ENCODE results near the gene FBXO11.

FBXO11 gene

GRCh38 chr2:47833516-47833968 is 72.8 kb downstream of the FBXO11 start (continued):
- no peak for TF ChIP-seq PATZ1 (CRISPR knock-in tag; IDR thresholded peaks at IDR 0.05; ENCODE audit: borderline replicate concordance)
- TF ChIP-seq PPARA (CRISPR knock-in tag; IDR thresholded peaks at IDR 0.05; ENCODE audit: borderline replicate concordance) = no peak
- no peak for TF ChIP-seq TOX (CRISPR knock-in tag; IDR thresholded peaks at IDR 0.05; ENCODE audit: borderline replicate concordance)
- TF ChIP-seq ARNTL (CRISPR knock-in tag; IDR thresholded peaks at IDR 0.05; ENCODE audit: borderline replicate concordance, low read depth) = no peak
- TF ChIP-seq ZNF8 (CRISPR knock-in tag; IDR thresholded peaks at IDR 0.05) = no peak

- no peak for ATAC-seq
- TF ChIP-seq CSDC2 (CRISPR knock-in tag; IDR thresholded peaks at IDR 0.05) = no peak
- no peak for TF ChIP-seq PPARA (CRISPR knock-in tag; IDR thresholded peaks at IDR 0.05; ENCODE audit: borderline replicate concordance)
- TF ChIP-seq ZNF8 (CRISPR knock-in tag; IDR thresholded peaks at IDR 0.05) = no peak
- no peak for TF ChIP-seq BACH2 (CRISPR knock-in tag; IDR thresholded peaks at IDR 0.05; ENCODE audit: borderline replicate concordance)
- TF ChIP-seq ZNF70 (CRISPR knock-in tag; IDR thresholded peaks at IDR 0.05) = no peak
- TF ChIP-seq ISL1 (CRISPR knock-in tag; IDR thresholded peaks at IDR 0.05) = no peak
- TF ChIP-seq CREB5 (CRISPR knock-in tag; IDR thresholded peaks at IDR 0.05; ENCODE audit: low read depth) = no peak
Observed at GRCh38 chr2:47822518-47822917, 83.8 kb downstream of the FBXO11 start.

- TF ChIP-seq PPARA (CRISPR knock-in tag; IDR thresholded peaks at IDR 0.05; ENCODE audit: borderline replicate concordance) (no peak), CREB5 (CRISPR knock-in tag; IDR thresholded peaks at IDR 0.05; ENCODE audit: low read depth) (no peak), ESRRG (CRISPR knock-in tag; IDR thresholded peaks at IDR 0.05) (no peak), OSR1 (CRISPR knock-in tag; IDR thresholded peaks at IDR 0.05) (no peak), SNAI2 (CRISPR knock-in tag; IDR thresholded peaks at IDR 0.05) (no peak), CSRNP3 (CRISPR knock-in tag; IDR thresholded peaks at IDR 0.05) (no peak), TSHZ2 (CRISPR knock-in tag; IDR thresholded peaks at IDR 0.05) (no peak), POU6F1 (CRISPR knock-in tag; IDR thresholded peaks at IDR 0.05; ENCODE audit: borderline replicate concordance, low read depth) (no peak), RARB (CRISPR knock-in tag; IDR thresholded peaks at IDR 0.05) (no peak), TCF4 (CRISPR knock-in tag; IDR thresholded peaks at IDR 0.05; ENCODE audit: borderline replicate concordance) (no peak), BACH2 (CRISPR knock-in tag; IDR thresholded peaks at IDR 0.05; ENCODE audit: borderline replicate concordance) (no peak), ZFP3 (CRISPR knock-in tag; IDR thresholded peaks at IDR 0.05) (no peak), ZFP30 (CRISPR knock-in tag; IDR thresholded peaks at IDR 0.05) (no peak), ISL1 (CRISPR knock-in tag; IDR thresholded peaks at IDR 0.05) (no peak), ZNF70 (CRISPR knock-in tag; IDR thresholded peaks at IDR 0.05) (no peak), ARNTL (CRISPR knock-in tag; IDR thresholded peaks at IDR 0.05; ENCODE audit: borderline replicate concordance, low read depth) (no peak), ZNF565 (CRISPR knock-in tag; conservative IDR thresholded peaks at IDR 0.05; ENCODE audit: low read depth) (no peak), TOX (CRISPR knock-in tag; IDR thresholded peaks at IDR 0.05; ENCODE audit: borderline replicate concordance) (no peak), CSDC2 (CRISPR knock-in tag; IDR thresholded peaks at IDR 0.05) (no peak), ZNF8 (CRISPR knock-in tag; IDR thresholded peaks at IDR 0.05) (no peak)
- no peak for ATAC-seq
Observed at GRCh38 chr2:47819834-47820233, 86.5 kb downstream of the FBXO11 start.

All from SK-N-SH treated with all-trans-retinoic acid at 6 μM for 48 hours (cell line).